MM.1S (cell line): Measurements from ENCODE around the gene ACTC1.
"Not testable (repeated sequence)": the region's sequence is repeated elsewhere in the genome, so short reads cannot be mapped to it uniquely, and the experiment has no call there.

Experiments used
- CTCF ChIP-seq: fragments of 300-600 bp; sonication (generic); IDR thresholded peaks from 2 replicates; pipeline ENCODE4 v1.5.1; 2016; ENCODE audit warnings: antibody characterized with exemption, low read length, mixed read lengths
- EZH2 ChIP-seq: fragments of 300-600 bp; sonication (generic); optimal IDR thresholded peaks from 2 replicates; pipeline ENCODE3; 2017; ENCODE audit warnings: low read depth, mild to moderate bottlenecking, antibody characterized with exemption, low read length, mixed read lengths
- EZH2phosphoT487 ChIP-seq: fragments of 300-600 bp; sonication (generic); IDR thresholded peaks from 2 replicates; pipeline ENCODE4 v1.6.1; 2018; ENCODE audit warnings: antibody characterized with exemption, low read length

GRCh38 chr15:34812868-34813365 lies 17.6 kb upstream of the ACTC1 start:
- TF ChIP-seq EZH2phosphoT487, CTCF, EZH2: not testable (repeated sequence)
